ENCODE results near the gene PTCH1. TPM values are rescaled to one million over a fixed set of nuclear protein-coding genes. Genes with fewer than 3 reads are reported as not detected.

Gene PTCH1
- total RNA-seq, 1 donor from 2014 or later, result 14.2 TPM

DNA sequence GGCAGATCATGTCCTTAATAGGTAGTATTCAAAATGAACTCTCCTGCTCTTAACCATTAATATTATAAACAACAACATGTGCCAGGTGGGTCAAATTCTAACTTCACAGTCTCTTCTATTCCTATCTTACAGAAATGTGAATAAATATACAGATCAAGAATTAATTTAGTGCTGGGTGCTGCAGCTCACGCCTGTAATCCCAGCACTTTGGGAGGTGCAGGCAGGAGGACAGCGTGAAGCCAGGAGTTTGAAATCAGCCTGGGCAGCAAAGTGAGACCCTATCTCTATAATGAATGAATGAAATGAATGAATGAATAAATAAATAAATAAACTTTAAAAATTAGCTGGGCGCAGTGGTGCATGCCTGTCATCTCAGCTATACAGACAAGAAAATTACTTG is 34.1 kb downstream of the PTCH1 start:
- no peaks in the 10 kb centered on the region for H3K27me3 ChIP-seq
- TF ChIP-seq CTCF (IDR thresholded peaks at IDR 0.05) (no peak), POLR2AphosphoS5 (IDR thresholded peaks at IDR 0.05; ENCODE audit: insufficient read depth in 1 of 2, low read depth in 1 of 2) (no peak), POLR2A (IDR thresholded peaks at IDR 0.05) (no peak)
- intact Hi-C loops (cut with DNase I), result no loop called here
- DNase-seq (ENCODE audit: extremely low spot score in 2 of 2), result no peak
- H3K36me3 ChIP-seq, result peaks cover 0 to 29% of the 10 kb centered on the region in 2 donors
- H3K9me3 ChIP-seq, result no peaks in the 10 kb centered on the region
- H3K27ac ChIP-seq, result no peak overlapping the region
- no peak overlapping the region for H3K4me3 ChIP-seq
- H3K4me1 ChIP-seq, result peaks cover 8% of the 10 kb centered on the region

- TF ChIP-seq POLR2AphosphoS5 (IDR thresholded peaks at IDR 0.05; ENCODE audit: insufficient read depth in 1 of 2, low read depth in 1 of 2) (no peak), CTCF (IDR thresholded peaks at IDR 0.05) (no peak), POLR2A (IDR thresholded peaks at IDR 0.05) (no peak)
- Histone ChIP-seq H3K36me3 (peaks cover 0 to 40% of the 10 kb centered on the region in 2 donors), H3K4me3 (no peak overlapping the region), H3K9me3 (no peaks in the 10 kb centered on the region), H3K27ac (no peak overlapping the region), H3K4me1 (peaks cover 8% of the 10 kb centered on the region), H3K27me3 (no peaks in the 10 kb centered on the region)
- no peak for DNase-seq (ENCODE audit: extremely low spot score in 2 of 2)
- intact Hi-C loops (cut with DNase I), result no loop called here
These were observed 35.8 kb downstream of the PTCH1 start for GRCh38 chr9:95481000-95481399.

DNA sequence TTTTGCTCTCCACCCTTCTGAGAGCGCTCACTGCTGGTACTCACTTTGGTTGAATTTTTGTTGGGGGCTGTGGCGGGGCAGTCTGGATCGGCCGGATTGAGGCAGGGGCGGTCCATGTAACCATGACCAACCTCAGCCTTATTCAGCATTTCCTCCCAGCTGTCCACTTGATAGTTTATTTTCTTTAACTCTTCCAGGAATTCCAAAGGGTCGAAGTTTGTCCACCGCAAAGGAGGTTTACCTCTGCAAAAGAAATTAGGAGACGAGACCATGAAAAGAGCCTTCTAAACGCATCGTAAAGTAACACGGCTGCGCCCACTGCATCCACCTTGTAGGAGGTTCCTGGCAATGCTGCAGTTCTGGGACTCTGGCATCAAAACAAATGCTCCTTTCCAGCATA is 36.4 kb downstream of the PTCH1 start:
- no peak overlapping the region for H3K27ac ChIP-seq
- intact Hi-C loops (cut with DNase I), result no loop called here
- no peak for DNase-seq (ENCODE audit: extremely low spot score in 2 of 2)
- peaks cover 0 to 47% of the 10 kb centered on the region in 2 donors for H3K36me3 ChIP-seq
- H3K4me3 ChIP-seq, result no peak overlapping the region
- TF ChIP-seq POLR2AphosphoS5 (IDR thresholded peaks at IDR 0.05; ENCODE audit: insufficient read depth in 1 of 2, low read depth in 1 of 2), result no peak
- TF ChIP-seq CTCF (IDR thresholded peaks at IDR 0.05), result no peak
- TF ChIP-seq POLR2A (IDR thresholded peaks at IDR 0.05), result no peak
- H3K4me1 ChIP-seq, result peaks cover 8% of the 10 kb centered on the region
- H3K27me3 ChIP-seq, result no peaks in the 10 kb centered on the region
- no peaks in the 10 kb centered on the region for H3K9me3 ChIP-seq

GRCh38 chr9:95479330-95479729 is 37.4 kb downstream of the PTCH1 start:
- Histone ChIP-seq H3K36me3 (peaks cover 0 to 56% of the 10 kb centered on the region in 2 donors), H3K9me3 (no peaks in the 10 kb centered on the region), H3K4me3 (no peak overlapping the region), H3K27ac (no peak overlapping the region), H3K4me1 (peaks cover 6% of the 10 kb centered on the region), H3K27me3 (no peaks in the 10 kb centered on the region)
- intact Hi-C loops (cut with DNase I), result no loop called here
- DNase-seq (ENCODE audit: extremely low spot score in 2 of 2), result no peak
- TF ChIP-seq CTCF (IDR thresholded peaks at IDR 0.05) (no peak), POLR2AphosphoS5 (IDR thresholded peaks at IDR 0.05; ENCODE audit: insufficient read depth in 1 of 2, low read depth in 1 of 2) (no peak), POLR2A (IDR thresholded peaks at IDR 0.05) (no peak)

DNA sequence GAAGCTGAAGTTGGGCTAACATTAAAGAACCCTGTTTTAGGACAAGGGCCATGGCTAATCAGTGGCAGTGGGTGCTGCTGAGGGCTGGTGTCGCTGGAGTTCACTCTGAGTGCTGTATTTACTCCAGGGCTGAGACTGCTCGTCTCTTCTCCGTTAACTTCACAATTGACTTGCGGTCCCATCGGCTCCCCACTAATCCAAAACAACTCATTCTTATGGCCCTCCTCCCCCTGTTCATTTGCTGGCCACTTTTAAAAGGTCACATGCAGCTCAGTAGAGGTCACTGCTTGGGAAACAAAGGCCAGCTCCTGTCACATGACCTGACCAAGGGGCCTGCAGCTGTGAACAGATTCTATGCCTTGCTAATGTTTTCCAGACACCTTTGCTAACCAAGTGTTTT is 38.4 kb downstream of the PTCH1 start:
- intact Hi-C loops (cut with DNase I), result no loop called here
- Histone ChIP-seq H3K27me3 (no peaks in the 10 kb centered on the region), H3K4me3 (no peak overlapping the region), H3K9me3 (no peaks in the 10 kb centered on the region), H3K4me1 (no peaks in the 10 kb centered on the region), H3K36me3 (peaks cover 0 to 64% of the 10 kb centered on the region in 2 donors), H3K27ac (no peak overlapping the region)
- TF ChIP-seq POLR2A (IDR thresholded peaks at IDR 0.05) (no peak), CTCF (IDR thresholded peaks at IDR 0.05) (no peak), POLR2AphosphoS5 (IDR thresholded peaks at IDR 0.05; ENCODE audit: insufficient read depth in 1 of 2, low read depth in 1 of 2) (no peak)
- no peak for DNase-seq (ENCODE audit: extremely low spot score in 2 of 2)
